ENCODE data around the gene CDKN2B-AS1.
A peak's percentile ranks its signal among the peaks of the same experiment; 100 is the strongest.

Gene CDKN2B-AS1

DNA sequence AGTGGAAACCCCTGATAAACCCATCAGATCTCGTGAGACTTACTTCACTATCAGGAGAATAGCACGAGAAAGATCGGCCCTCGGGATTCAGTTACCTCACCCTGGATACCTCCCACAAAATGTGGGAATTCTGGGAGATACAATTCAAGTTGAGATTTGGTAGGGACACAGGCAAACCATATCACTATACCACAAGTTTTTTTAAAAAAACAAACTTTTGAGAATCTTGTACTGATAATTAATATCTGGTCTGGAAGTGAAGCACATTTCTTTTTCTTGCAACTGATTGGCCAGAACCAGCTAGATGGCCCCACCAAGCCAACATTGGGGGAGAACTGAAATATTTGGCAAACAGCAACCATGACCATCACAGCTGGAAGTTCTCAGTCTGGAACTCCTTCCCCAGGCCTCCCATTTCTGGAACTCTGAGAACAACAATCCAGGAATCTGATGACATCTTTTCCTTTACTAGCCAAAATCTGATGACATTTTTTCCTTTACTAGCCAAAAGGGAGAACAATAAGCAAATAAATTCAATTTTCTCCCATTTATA, 66.3 kb downstream of the CDKN2B-AS1 start:
- peak; percentile 52 to 93 for DNase-seq (ENCODE audit: low read depth in 2 of 2)
- TF ChIP-seq, protein P1, sequence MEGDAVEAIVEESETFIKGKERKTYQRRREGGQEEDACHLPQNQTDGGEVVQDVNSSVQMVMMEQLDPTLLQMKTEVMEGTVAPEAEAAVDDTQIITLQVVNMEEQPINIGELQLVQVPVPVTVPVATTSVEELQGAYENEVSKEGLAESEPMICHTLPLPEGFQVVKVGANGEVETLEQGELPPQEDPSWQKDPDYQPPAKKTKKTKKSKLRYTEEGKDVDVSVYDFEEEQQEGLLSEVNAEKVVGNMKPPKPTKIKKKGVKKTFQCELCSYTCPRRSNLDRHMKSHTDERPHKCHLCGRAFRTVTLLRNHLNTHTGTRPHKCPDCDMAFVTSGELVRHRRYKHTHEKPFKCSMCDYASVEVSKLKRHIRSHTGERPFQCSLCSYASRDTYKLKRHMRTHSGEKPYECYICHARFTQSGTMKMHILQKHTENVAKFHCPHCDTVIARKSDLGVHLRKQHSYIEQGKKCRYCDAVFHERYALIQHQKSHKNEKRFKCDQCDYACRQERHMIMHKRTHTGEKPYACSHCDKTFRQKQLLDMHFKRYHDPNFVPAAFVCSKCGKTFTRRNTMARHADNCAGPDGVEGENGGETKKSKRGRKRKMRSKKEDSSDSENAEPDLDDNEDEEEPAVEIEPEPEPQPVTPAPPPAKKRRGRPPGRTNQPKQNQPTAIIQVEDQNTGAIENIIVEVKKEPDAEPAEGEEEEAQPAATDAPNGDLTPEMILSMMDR (IDR thresholded peaks at IDR 0.05; ENCODE audit: low read depth, low read length): no peak
- no peak overlapping the region for H3K4me3 ChIP-seq (replicated peaks in 1 of 2; ENCODE audit: low read depth in 2 of 2, low read length in 2 of 2)

DNA sequence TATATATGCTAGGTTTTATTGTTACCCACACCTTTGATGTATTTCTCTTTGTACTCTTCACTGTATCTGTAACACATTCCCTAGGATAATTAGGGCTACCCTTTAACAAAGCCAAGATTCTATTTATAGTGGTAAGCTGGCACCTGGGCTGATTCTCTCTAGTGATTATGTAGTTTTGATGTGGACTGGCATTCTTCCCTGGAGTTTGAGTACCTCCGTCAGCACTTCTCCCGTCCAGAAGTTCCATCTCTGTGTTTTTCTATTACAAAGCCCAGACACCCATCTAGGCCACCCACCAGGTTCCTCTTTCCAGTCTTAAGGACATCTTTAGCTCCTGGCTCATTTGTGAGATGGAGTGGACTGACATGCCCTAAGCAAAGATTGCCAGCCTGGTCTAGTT, 70.4 kb downstream of the CDKN2B-AS1 start:
- no peak overlapping the region for H3K4me3 ChIP-seq (replicated peaks in 1 of 2; ENCODE audit: low read depth in 2 of 2, low read length in 2 of 2)
- TF ChIP-seq, protein P1 (IDR thresholded peaks at IDR 0.05; ENCODE audit: low read depth, low read length): no peak
- DNase-seq (ENCODE audit: low read depth in 2 of 2): no peak

DNA sequence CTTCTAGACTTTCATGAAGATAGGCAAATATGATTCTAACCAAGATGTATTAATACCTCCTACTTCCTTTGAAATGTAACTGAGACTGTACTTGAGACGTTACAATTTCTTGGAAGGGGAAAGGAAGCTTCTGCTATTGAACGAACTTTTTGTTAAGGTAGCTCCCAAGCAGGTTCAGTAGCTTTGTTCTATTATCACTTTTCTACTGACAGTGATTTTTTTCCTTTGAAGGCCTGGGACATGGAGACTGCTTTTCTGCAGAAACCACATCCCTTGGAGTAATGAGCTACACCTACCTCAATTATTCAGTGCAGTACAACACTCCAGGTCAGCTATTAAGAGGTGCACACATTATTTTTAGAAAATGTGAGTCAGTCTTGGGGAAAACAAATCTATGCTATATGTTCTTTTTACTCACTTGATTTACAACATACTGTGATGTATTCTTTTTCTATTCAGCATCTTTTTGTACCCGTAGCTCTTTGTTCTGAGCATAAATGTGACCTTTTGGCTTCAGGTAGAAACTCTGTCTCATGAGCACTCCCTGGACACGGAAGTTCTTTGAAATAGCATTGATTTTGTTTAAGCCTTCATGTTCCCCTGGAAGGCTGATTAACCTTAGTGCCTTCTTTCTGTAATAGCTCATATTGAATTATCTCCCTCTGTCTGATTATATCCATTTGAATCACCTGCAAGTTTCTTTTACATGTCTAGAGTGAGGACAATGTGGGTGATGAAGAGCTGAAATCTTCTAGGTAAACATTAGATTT, 71.0 kb downstream of the CDKN2B-AS1 start:
- TF ChIP-seq, protein P1 (IDR thresholded peaks at IDR 0.05; ENCODE audit: low read depth, low read length): no peak
- DNase-seq (ENCODE audit: low read depth in 2 of 2): no peak
- no peak overlapping the region for H3K4me3 ChIP-seq (replicated peaks in 1 of 2; ENCODE audit: low read depth in 2 of 2, low read length in 2 of 2)

DNA sequence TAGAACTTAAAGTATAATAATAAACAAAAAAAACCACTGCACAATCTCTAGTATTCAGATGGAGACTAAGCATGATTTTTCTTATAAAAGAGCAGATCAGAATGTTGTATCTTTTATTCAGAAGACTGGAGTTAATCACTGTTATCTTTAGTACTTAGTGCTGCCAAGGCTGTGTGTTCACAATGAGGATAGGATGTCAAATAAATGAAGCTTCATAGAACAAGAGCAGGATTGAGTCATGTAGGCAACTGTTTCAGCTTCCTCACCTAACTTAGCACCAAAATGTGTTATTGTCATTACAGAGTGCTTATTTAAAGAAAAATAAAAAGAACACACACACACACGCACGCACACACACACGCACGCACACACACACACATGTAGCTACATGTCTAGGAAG, 72.6 kb downstream of the CDKN2B-AS1 start:
- H3K4me3 ChIP-seq (replicated peaks in 1 of 2; ENCODE audit: low read depth in 2 of 2, low read length in 2 of 2): no peak overlapping the region
- DNase-seq (ENCODE audit: low read depth in 2 of 2): peak in 1 of 2 donors; percentile 37
- TF ChIP-seq, protein P1 (IDR thresholded peaks at IDR 0.05; ENCODE audit: low read depth, low read length): no peak

- no peak for DNase-seq (ENCODE audit: low read depth in 2 of 2)
- TF ChIP-seq, protein P1 (IDR thresholded peaks at IDR 0.05; ENCODE audit: low read depth, low read length): no peak
- no peak overlapping the region for H3K4me3 ChIP-seq (replicated peaks in 1 of 2; ENCODE audit: low read depth in 2 of 2, low read length in 2 of 2)
These were observed 73.8 kb downstream of the CDKN2B-AS1 start for GRCh38 chr9:22068369-22068768.

DNA sequence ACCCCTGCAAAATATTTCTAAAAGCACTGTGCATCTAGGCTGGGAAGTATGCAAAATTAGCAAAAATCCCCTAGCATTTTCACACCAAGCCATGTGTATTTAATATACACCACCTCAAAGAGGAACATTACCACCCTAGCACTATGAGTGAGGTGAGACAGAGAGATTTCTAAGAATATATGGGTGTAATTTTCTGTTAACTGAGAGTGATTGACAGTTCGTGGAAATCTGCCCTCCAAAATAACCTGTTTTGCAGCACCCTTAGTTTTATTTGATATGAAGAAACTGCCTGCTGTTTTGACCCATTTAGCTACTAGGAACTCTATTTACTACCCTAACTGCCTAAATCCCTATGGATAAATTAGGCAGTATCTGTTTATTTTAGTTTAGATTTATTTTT, 78.8 kb downstream of the CDKN2B-AS1 start:
- DNase-seq (ENCODE audit: low read depth in 2 of 2): no peak
- TF ChIP-seq, protein P1 (IDR thresholded peaks at IDR 0.05; ENCODE audit: low read depth, low read length): no peak
- H3K4me3 ChIP-seq (replicated peaks in 1 of 2; ENCODE audit: low read depth in 2 of 2, low read length in 2 of 2): no peak overlapping the region

All from cardiac fibroblast (primary cell).